HEK293 (cell line): ENCODE measurements around the gene CDH18.

ENCODE experiments used
- HOXA7 ChIP-seq: sonication (generic); formaldehyde crosslinking; IDR thresholded peaks from 2 replicates; pipeline ENCODE4 v1.8.1; 2022; ENCODE audit warnings: missing genetic modification reagents, borderline replicate concordance
- MYNN ChIP-seq: fragments of 450-650 bp; formaldehyde crosslinking; IDR thresholded peaks from 2 replicates; pipeline ENCODE4 v1.5.1; 2016; ENCODE audit warnings: missing biosample characterization, missing genetic modification characterization, borderline replicate concordance
- SETDB1 ChIP-seq: IDR thresholded peaks from one replicate; pipeline ENCODE4 v1.6.1; 2017; ENCODE audit warnings: mild to moderate bottlenecking, low read length, moderate library complexity, mixed read lengths; ENCODE audit not compliant: insufficient read length
- SP2 ChIP-seq: fragments of 450-650 bp; formaldehyde crosslinking; IDR thresholded peaks from 2 replicates; pipeline ENCODE4 v1.5.1; 2016; ENCODE audit warnings: missing biosample characterization, missing genetic modification characterization
- ZBTB8A ChIP-seq: fragments of 450-650 bp; formaldehyde crosslinking; IDR thresholded peaks from 2 replicates; pipeline ENCODE4 v1.5.1; 2016; ENCODE audit warnings: missing biosample characterization, missing genetic modification characterization
- ZNF133 ChIP-seq: fragments of 450-650 bp; formaldehyde crosslinking; IDR thresholded peaks from 2 replicates; pipeline ENCODE4 v1.5.1; 2016; ENCODE audit warnings: missing biosample characterization, missing genetic modification characterization
- ZNF155 ChIP-seq: fragments of 450-650 bp; formaldehyde crosslinking; IDR thresholded peaks from 2 replicates; pipeline ENCODE4 v1.5.1; 2016; ENCODE audit warnings: missing biosample characterization, missing genetic modification characterization
- ZNF274 ChIP-seq, 2 experiments: fragments of 200-500 bp in 1 of 2; fragments of 450-650 bp in 1 of 2; sonication (Bioruptor generic) in 1 of 2; formaldehyde crosslinking in 1 of 2; IDR thresholded peaks; 2 replicates each; pipeline versions ENCODE4 v1.5.1 to v1.6.1; 2014 to 2016; ENCODE audit warnings: borderline replicate concordance in 1 of 2, inconsistent platforms in 1 of 2, low read length in 1 of 2, missing biosample characterization in 1 of 2, missing genetic modification characterization in 1 of 2
- ZNF302 ChIP-seq: fragments of 450-650 bp; formaldehyde crosslinking; IDR thresholded peaks from 2 replicates; pipeline ENCODE4 v1.5.1; 2016; ENCODE audit warnings: missing biosample characterization, missing genetic modification characterization, low read depth
- ZNF398 ChIP-seq: fragments of 450-650 bp; formaldehyde crosslinking; IDR thresholded peaks from 2 replicates; pipeline ENCODE4 v1.5.1; 2017; ENCODE audit warnings: missing biosample characterization, missing genetic modification characterization
- TF ChIP-seq, protein P1 (sequence below): fragments of 450-650 bp; formaldehyde crosslinking; optimal IDR thresholded peaks from 2 replicates; pipeline ENCODE3; 2016; ENCODE audit warnings: missing biosample characterization, mild to moderate bottlenecking, missing genetic modification characterization
- TF ChIP-seq, protein P2 (sequence below): fragments of 450-650 bp; formaldehyde crosslinking; IDR thresholded peaks from 2 replicates; pipeline ENCODE4 v1.5.1; 2017; ENCODE audit warnings: missing biosample characterization, mild to moderate bottlenecking, missing genetic modification characterization, moderate library complexity
- TF ChIP-seq, protein P3 (sequence below): fragments of 450-650 bp; formaldehyde crosslinking; IDR thresholded peaks from 2 replicates; pipeline ENCODE4 v1.5.1; 2016; ENCODE audit warnings: missing biosample characterization, missing genetic modification characterization
- TF ChIP-seq, protein P4 (sequence below): fragments of 450-650 bp; formaldehyde crosslinking; IDR thresholded peaks from 2 replicates; pipeline ENCODE4 v1.5.1; 2016; ENCODE audit warnings: missing biosample characterization, missing genetic modification characterization

GRCh38 chr5:19690978-19691377 is 297.0 kb downstream of the CDH18 start:
- TF ChIP-seq, protein P1, sequence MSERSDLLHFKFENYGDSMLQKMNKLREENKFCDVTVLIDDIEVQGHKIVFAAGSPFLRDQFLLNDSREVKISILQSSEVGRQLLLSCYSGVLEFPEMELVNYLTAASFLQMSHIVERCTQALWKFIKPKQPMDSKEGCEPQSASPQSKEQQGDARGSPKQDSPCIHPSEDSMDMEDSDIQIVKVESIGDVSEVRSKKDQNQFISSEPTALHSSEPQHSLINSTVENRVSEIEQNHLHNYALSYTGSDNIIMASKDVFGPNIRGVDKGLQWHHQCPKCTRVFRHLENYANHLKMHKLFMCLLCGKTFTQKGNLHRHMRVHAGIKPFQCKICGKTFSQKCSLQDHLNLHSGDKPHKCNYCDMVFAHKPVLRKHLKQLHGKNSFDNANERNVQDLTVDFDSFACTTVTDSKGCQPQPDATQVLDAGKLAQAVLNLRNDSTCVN: no peak
- TF ChIP-seq MYNN (tag by site-specific recombination): no peak
- TF ChIP-seq, protein P2, sequence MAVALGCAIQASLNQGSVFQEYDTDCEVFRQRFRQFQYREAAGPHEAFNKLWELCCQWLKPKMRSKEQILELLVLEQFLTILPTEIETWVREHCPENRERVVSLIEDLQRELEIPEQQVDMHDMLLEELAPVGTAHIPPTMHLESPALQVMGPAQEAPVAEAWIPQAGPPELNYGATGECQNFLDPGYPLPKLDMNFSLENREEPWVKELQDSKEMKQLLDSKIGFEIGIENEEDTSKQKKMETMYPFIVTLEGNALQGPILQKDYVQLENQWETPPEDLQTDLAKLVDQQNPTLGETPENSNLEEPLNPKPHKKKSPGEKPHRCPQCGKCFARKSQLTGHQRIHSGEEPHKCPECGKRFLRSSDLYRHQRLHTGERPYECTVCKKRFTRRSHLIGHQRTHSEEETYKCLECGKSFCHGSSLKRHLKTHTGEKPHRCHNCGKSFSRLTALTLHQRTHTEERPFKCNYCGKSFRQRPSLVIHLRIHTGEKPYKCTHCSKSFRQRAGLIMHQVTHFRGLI (tag by site-specific recombination): no peak
- TF ChIP-seq ZNF274 (IDR thresholded peaks at IDR 0.05; ENCODE audit: low read length): no peak
- TF ChIP-seq ZNF274 (tag by site-specific recombination; IDR thresholded peaks at IDR 0.05; ENCODE audit: borderline replicate concordance): no peak
- TF ChIP-seq, protein P3, sequence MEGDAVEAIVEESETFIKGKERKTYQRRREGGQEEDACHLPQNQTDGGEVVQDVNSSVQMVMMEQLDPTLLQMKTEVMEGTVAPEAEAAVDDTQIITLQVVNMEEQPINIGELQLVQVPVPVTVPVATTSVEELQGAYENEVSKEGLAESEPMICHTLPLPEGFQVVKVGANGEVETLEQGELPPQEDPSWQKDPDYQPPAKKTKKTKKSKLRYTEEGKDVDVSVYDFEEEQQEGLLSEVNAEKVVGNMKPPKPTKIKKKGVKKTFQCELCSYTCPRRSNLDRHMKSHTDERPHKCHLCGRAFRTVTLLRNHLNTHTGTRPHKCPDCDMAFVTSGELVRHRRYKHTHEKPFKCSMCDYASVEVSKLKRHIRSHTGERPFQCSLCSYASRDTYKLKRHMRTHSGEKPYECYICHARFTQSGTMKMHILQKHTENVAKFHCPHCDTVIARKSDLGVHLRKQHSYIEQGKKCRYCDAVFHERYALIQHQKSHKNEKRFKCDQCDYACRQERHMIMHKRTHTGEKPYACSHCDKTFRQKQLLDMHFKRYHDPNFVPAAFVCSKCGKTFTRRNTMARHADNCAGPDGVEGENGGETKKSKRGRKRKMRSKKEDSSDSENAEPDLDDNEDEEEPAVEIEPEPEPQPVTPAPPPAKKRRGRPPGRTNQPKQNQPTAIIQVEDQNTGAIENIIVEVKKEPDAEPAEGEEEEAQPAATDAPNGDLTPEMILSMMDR: no peak
- TF ChIP-seq ZNF133 (tag by site-specific recombination): no peak
- TF ChIP-seq ZNF398: no peak
- no peak for TF ChIP-seq SETDB1
- TF ChIP-seq ZNF155: no peak
- no peak for TF ChIP-seq ZBTB8A (tag by site-specific recombination)
- TF ChIP-seq, protein P4, sequence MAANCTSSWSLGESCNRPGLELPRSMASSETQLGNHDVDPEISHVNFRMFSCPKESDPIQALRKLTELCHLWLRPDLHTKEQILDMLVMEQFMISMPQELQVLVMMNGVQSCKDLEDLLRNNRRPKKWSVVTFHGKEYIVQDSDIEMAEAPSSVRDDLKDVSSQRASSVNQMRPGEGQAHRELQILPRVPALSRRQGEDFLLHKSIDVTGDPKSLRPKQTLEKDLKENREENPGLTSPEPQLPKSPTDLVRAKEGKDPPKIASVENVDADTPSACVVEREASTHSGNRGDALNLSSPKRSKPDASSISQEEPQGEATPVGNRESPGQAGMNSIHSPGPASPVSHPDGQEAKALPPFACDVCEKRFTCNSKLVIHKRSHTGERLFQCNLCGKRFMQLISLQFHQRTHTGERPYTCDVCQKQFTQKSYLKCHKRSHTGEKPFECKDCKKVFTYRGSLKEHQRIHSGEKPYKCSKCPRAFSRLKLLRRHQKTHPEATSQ (tag by site-specific recombination): no peak
- no peak for TF ChIP-seq ZNF302 (tag by site-specific recombination)
- no peak for TF ChIP-seq SP2 (tag by site-specific recombination)
- TF ChIP-seq HOXA7: no peak
